CD14-positive monocyte (primary cell): ENCODE measurements around the gene MAS1. TPM values are rescaled to one million over a fixed set of nuclear protein-coding genes. Genes with fewer than 3 reads are reported as not detected.

Experiments
- DNase-seq, 3 donors: peaks; one replicate each; pipeline ENCODE4 v3.0.0-alpha.2; 2011 to 2022
- H2AFZ ChIP-seq: 2 replicates; pipeline ENCODE4 v1.6.0; 2012; ENCODE audit warnings: mild to moderate bottlenecking, low read depth, low read length, inconsistent platforms; ENCODE audit not compliant: insufficient read depth, poor library complexity, severe bottlenecking
- H3K27ac ChIP-seq, 2 donors: 1 replicate in 1 of 2; 2 replicates in 1 of 2; pipeline ENCODE4 v1.5.1; 2012 to 2013; ENCODE audit warnings: low read length in 2 of 2, control low read depth in 1 of 2, inconsistent platforms in 1 of 2, low read depth in 1 of 2, mild to moderate bottlenecking in 1 of 2
- H3K27me3 ChIP-seq, 2 donors: one replicate each; pipeline versions ENCODE4 v1.6.0 to v1.6.1; 2011 to 2013; ENCODE audit warnings: low read length in 2 of 2; ENCODE audit not compliant: control insufficient read depth in 2 of 2, insufficient read depth in 2 of 2
- H3K36me3 ChIP-seq, 2 donors: replicated peaks in 1 of 2; 1 replicate in 1 of 2; 2 replicates in 1 of 2; pipeline versions ENCODE4 v1.5.1 to v1.6.1; 2012 to 2013; ENCODE audit warnings: low read length in 2 of 2, control low read depth in 1 of 2, inconsistent platforms in 1 of 2, mild to moderate bottlenecking in 1 of 2; ENCODE audit not compliant: insufficient read depth in 2 of 2, control insufficient read depth in 1 of 2
- H3K4me1 ChIP-seq, 2 donors: 1 replicate in 1 of 2; 2 replicates in 1 of 2; pipeline versions ENCODE4 v1.5.1 to v1.6.1; 2012 to 2013; ENCODE audit warnings: low read length in 2 of 2, control low read depth in 1 of 2, inconsistent platforms in 1 of 2, mild to moderate bottlenecking in 1 of 2, moderate library complexity in 1 of 2; ENCODE audit not compliant: insufficient read depth in 2 of 2, control insufficient read depth in 1 of 2
- H3K4me2 ChIP-seq: replicated peaks from 2 replicates; pipeline ENCODE3; 2012; ENCODE audit warnings: low read length, moderate library complexity, mild to moderate bottlenecking; ENCODE audit not compliant: poor library complexity, severe bottlenecking; ENCODE audit errors: extremely low read depth
- H3K4me3 ChIP-seq, 3 experiments: fragments of 200-600 bp in 1 of 3; sonication (generic) in 1 of 3; replicated peaks in 1 of 3; 1 replicate in 2 of 3; 2 replicates in 1 of 3; pipeline ENCODE4 v1.5.1; 2011 to 2013; ENCODE audit warnings: low read length in 3 of 3, mild to moderate bottlenecking in 3 of 3, control low read depth in 2 of 3, low read depth in 2 of 3, inconsistent platforms in 1 of 3, moderate library complexity in 1 of 3
- H3K79me2 ChIP-seq: 2 replicates; pipeline ENCODE4 v1.6.0; 2012; ENCODE audit warnings: mild to moderate bottlenecking, control low read depth, inconsistent platforms, low read length, moderate library complexity; ENCODE audit not compliant: insufficient read depth
- H3K9ac ChIP-seq: 2 replicates; pipeline ENCODE4 v1.6.0; 2017; ENCODE audit warnings: low read length, mild to moderate bottlenecking; ENCODE audit not compliant: insufficient read depth, poor library complexity, severe bottlenecking
- H3K9me3 ChIP-seq, 2 donors: replicated peaks in 1 of 2; 1 replicate in 1 of 2; 2 replicates in 1 of 2; pipeline versions ENCODE4 v1.5.1 to v1.6.1; 2012 to 2013; ENCODE audit warnings: low read length in 2 of 2, control low read depth in 1 of 2; ENCODE audit not compliant: control insufficient read depth in 1 of 2, insufficient read depth in 1 of 2
- H4K20me1 ChIP-seq: 2 replicates; pipeline ENCODE4 v1.6.0; 2012; ENCODE audit warnings: mild to moderate bottlenecking, low read length, control low read depth, moderate library complexity; ENCODE audit not compliant: insufficient read depth
- H3K27ac Mint-ChIP-seq, 7 donors: one replicate each; pipeline ENCODE4 v1.8.0; 2020; ENCODE audit warnings: mild to moderate bottlenecking in 7 of 7, mixed read lengths in 7 of 7, moderate library complexity in 6 of 7, inconsistent platforms in 2 of 7
- H3K27me3 Mint-ChIP-seq, 3 donors: one replicate each; pipeline ENCODE4 v1.8.0; 2021 to 2022; ENCODE audit warnings: low read depth in 3 of 3, mild to moderate bottlenecking in 3 of 3, mixed read lengths in 3 of 3, moderate library complexity in 3 of 3, inconsistent platforms in 1 of 3
- H3K36me3 Mint-ChIP-seq, 2 donors: one replicate each; pipeline ENCODE4 v1.8.0; 2020; ENCODE audit warnings: mixed read lengths in 2 of 2, inconsistent platforms in 1 of 2, mild to moderate bottlenecking in 1 of 2
- H3K4me1 Mint-ChIP-seq: one replicate; pipeline ENCODE4 v1.8.0; 2020; ENCODE audit warnings: mild to moderate bottlenecking, mixed read lengths
- H3K4me3 Mint-ChIP-seq, 2 donors: one replicate each; pipeline ENCODE4 v1.8.0; 2020; ENCODE audit warnings: mild to moderate bottlenecking in 2 of 2, mixed read lengths in 2 of 2, moderate library complexity in 1 of 2
- H3K9me3 Mint-ChIP-seq, 7 donors: one replicate each; pipeline ENCODE4 v1.8.0; 2020 to 2022; ENCODE audit warnings: mixed read lengths in 7 of 7, mild to moderate bottlenecking in 6 of 7, moderate library complexity in 6 of 7, inconsistent platforms in 2 of 7
- CTCF ChIP-seq: fragments of 200-600 bp; IDR thresholded peaks from one replicate; pipeline ENCODE4 v1.8.0; 2022; ENCODE audit warnings: antibody characterized with exemption, mild to moderate bottlenecking
- WGBS: methylation state at CpG from one replicate; pipeline ENCODE4 v1.1.5; 2013; ENCODE audit warnings: missing lambda C conversion rate; ENCODE audit not compliant: insufficient coverage; 5-methylcytosine and 5-hydroxymethylcytosine counted together
- intact Hi-C, 2 donors: fragments of 100-400 bp; cut with micrococcal nuclease; formaldehyde crosslinking; loops; one replicate each; pipeline versions ENCODE4 v1.15.0 to v1.15.1; 2023
- polyA plus RNA-seq, 3 donors: library from polyadenylated mRNA; depleted of rRNA in 1 of 3; unstranded in 2 of 3; stranded (reverse) in 1 of 3; fragments of 300-500 nt in 2 of 3; fragments of >200 nt in 1 of 3; fragmentation: Illumina TruSeq in 2 of 3; gene quantifications; 1 replicate in 2 of 3; 2 replicates in 1 of 3; pipeline ENCODE4 v1.2.3, GENCODE V29; 2012 to 2021

The MAS1 gene
- polyA plus RNA-seq, 3 donors: not detected

GRCh38 chr6:159852877-159853276 lies 37.9 kb upstream of the MAS1 start:
- Histone ChIP-seq H3K79me2 (no peaks in the 10 kb centered on the region), H3K9me3 (peaks cover 0 to 10% of the 10 kb centered on the region in 2 donors), H3K4me2 (no peak overlapping the region), H3K27ac (no peak overlapping the region), H3K4me1 (peaks cover 5 to 6% of the 10 kb centered on the region in 2 donors), H2AFZ (peak overlapping the region; percentile 42), H3K27me3 (no peaks in the 10 kb centered on the region), H3K36me3 (no peaks in the 10 kb centered on the region), H3K4me3 (no peak overlapping the region), H4K20me1 (no peaks in the 10 kb centered on the region), H3K9ac (no peak overlapping the region)
- no peak overlapping the region for H3K4me3 Mint-ChIP-seq
- intact Hi-C loops: no loop called here
- peaks cover 1 to 5% (median 4%) of the 10 kb centered on the region in 3 donors for H3K27me3 Mint-ChIP-seq
- H3K4me1 Mint-ChIP-seq: peaks cover 15% of the 10 kb centered on the region
- no peak for TF ChIP-seq CTCF
- H3K36me3 Mint-ChIP-seq: no peaks in the 10 kb centered on the region
- peak in 1 of 3 donors; percentile 10 for DNase-seq
- WGBS: 80% methylated on average over 2 of the region's 6 CpGs
- no peak overlapping the region for H3K27ac Mint-ChIP-seq
- H3K9me3 Mint-ChIP-seq: peaks cover 11 to 20% (median 15%) of the 10 kb centered on the region in 7 donors

- peaks cover 15% of the 10 kb centered on the region for H3K4me1 Mint-ChIP-seq
- Histone ChIP-seq H3K9me3 (peaks cover 0 to 7% of the 10 kb centered on the region in 2 donors), H4K20me1 (no peaks in the 10 kb centered on the region), H3K9ac (no peak overlapping the region), H3K27me3 (no peaks in the 10 kb centered on the region), H3K4me2 (no peak overlapping the region), H3K27ac (no peak overlapping the region), H3K4me1 (peaks cover 5 to 6% of the 10 kb centered on the region in 2 donors), H3K36me3 (no peaks in the 10 kb centered on the region), H3K79me2 (no peaks in the 10 kb centered on the region), H3K4me3 (no peak overlapping the region), H2AFZ (no peak overlapping the region)
- no peaks in the 10 kb centered on the region for H3K36me3 Mint-ChIP-seq
- H3K27me3 Mint-ChIP-seq: peaks cover 1 to 5% (median 4%) of the 10 kb centered on the region in 3 donors
- no peak overlapping the region for H3K4me3 Mint-ChIP-seq
- no peak overlapping the region for H3K27ac Mint-ChIP-seq
- DNase-seq: no peak
- no peak for TF ChIP-seq CTCF
- intact Hi-C loops: no loop called here
- H3K9me3 Mint-ChIP-seq: peaks cover 7 to 14% (median 9%) of the 10 kb centered on the region in 7 donors
These were observed 37.0 kb upstream of the MAS1 start for GRCh38 chr6:159853754-159854153.
